HG03060 (cell line): ENCODE data around the gene DNAJC1.
"Not testable (repeated sequence)": the region's sequence is repeated elsewhere in the genome, so short reads cannot be mapped to it uniquely, and the experiment has no call there.

Source experiments
- ATAC-seq: cut with Tn5 transposase; IDR thresholded peaks from one replicate; pipeline ENCODE4 v1.9.1; 2021; ENCODE audit warnings: low read depth, moderate number of reproducible peaks; ENCODE audit not compliant: unreplicated experiment

DNAJC1 gene, protein sequence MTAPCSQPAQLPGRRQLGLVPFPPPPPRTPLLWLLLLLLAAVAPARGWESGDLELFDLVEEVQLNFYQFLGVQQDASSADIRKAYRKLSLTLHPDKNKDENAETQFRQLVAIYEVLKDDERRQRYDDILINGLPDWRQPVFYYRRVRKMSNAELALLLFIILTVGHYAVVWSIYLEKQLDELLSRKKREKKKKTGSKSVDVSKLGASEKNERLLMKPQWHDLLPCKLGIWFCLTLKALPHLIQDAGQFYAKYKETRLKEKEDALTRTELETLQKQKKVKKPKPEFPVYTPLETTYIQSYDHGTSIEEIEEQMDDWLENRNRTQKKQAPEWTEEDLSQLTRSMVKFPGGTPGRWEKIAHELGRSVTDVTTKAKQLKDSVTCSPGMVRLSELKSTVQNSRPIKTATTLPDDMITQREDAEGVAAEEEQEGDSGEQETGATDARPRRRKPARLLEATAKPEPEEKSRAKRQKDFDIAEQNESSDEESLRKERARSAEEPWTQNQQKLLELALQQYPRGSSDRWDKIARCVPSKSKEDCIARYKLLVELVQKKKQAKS

DNA sequence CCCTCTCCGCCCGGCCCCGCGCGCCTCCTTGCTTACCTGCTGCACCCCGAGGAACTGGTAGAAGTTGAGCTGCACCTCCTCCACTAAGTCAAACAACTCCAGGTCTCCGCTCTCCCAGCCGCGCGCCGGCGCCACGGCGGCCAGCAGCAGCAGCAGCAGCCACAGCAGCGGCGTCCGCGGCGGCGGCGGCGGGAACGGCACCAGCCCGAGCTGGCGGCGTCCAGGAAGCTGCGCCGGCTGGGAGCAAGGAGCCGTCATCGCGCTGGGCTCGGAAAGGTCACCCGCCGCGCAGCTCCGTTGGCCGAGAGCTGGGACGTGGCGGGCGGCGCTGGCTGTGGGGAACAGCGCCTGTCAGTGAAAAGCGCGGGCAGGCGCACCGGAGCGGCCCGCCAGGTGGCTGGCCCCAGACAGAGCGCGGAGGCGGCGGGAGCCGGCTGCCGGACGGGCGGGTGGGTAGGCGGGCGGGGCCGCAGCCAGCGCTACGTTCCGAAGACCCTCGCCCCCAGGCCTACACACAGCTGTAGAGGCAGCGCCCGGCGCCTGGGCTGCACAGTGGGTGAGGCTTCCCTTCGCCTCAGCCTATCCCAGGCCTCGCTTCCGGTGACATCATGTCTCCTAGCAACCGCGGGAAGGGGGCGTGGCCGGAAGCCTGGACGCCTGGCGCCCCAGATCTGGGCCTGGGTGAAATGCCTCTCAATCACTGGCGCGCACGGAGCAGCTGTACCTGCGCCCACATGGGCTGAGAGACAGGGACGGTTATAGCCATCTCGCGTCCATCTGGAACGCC lies at the start of gene DNAJC1:
Gene DNAJC1 (minus strand): TSS at position 554 of the 787 bp plus-strand sequence. CDS start 296 bp downstream, at position 258.
- peak; percentile 95 for ATAC-seq

DNA sequence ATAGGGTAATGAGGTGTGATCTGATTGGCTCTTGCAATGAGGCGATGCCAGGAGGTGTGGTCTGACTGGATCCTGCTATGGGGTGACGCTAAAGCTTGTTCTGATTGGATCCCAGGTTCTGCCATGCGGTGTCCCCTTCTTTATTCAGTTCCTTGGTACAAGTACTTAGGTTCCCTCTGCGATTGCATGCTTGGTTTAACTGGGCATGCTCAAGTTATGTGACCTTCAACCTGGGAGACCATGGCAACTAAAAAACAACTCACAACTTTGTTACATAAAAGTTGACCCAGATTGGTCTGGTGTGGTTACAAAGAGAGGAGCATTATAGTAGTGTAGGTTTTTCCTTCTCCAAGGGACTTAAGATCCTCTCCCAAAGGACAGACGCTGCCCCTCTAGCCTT lies 49.5 kb upstream of the DNAJC1 start:
- no peak for ATAC-seq

DNA sequence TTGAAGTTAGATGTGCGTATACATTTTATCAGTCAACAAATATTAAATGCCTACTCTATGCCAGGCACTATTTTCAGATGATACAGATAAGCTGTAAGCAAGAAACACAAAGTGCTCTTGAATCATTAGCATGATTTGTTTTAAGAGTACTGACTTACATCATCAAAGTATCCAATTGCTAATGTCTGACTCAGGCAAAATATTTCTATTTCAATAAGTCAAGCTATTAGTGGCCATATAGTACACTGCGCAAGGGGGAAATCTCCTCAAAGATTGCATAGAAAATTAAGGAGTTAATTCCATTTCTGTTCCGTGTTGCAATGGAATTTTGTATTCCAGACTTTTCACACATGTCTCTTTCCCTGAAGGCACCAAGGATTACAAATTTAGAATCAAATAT lies 46.1 kb upstream of the DNAJC1 start:
- ATAC-seq, result no peak

DNA sequence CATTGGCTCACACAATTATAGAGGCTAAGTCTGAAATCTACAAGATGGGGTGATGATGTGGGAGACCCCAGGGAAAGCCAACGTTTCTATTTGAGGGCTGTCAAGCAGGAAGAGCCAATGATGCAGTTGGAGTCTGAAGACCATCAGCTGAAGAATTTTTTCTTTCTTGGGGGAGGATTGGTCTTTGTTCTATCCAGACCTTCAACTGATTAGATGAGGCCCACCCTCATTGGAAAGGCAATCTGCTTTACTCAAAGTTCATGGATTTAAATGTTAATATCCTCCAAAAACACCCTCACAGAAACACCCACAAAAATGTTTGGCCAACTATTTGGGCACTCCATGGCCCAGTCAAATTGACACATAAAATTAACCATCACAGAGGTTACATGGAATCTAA lies 44.3 kb upstream of the DNAJC1 start:
- ATAC-seq, result no peak

DNA sequence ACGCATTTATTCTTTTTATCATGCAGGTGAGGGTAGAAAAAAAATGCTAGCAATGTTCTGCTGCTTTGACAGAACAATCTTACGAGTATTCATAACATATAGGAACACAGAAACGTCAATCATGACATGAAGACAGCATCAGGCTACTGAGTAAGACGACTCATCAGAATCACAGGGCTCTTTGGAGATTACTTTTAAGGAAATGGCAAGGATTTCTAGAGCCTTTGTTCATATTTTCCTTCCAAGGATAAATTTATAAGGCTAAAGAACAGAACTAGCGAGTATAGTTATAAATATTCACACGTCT lies 39.8 kb upstream of the DNAJC1 start:
- ATAC-seq, result no peak

DNA sequence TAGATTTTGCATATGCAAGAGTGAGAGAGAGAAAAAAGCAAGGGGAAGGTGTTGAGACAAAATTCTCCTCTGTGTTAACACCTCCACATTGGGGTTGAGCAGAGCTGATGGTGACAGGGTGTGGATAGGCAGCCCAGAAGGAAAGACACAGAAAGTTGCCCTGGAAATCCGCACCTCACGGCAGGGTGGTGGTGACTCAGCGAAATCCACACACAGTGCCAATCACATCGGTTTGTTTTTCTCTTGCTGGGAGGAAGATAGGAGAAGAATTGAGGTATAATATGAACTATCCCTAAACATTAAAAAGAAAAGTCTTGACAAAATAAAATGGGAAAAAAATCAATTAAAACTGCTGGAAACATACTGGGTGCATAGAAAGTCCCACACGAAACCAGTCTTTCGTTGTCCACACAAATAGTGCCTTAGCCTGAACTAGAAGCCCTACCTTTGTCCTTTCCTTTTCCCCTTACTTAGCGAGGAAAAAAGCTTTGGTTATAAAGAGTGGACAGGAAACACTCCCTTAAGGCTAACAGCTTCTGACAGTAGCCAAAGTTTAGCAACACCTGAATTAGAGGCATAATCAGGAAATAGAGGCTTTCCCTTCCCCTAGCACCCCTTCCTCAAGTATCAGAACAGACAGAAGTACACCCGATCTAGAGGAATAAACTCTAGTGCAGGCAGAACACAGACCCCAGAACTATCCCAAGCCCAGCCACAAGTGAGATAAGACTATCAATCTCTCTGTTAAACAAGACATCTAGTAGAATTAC lies 39.2 kb upstream of the DNAJC1 start:
- ATAC-seq, result no peak

DNA sequence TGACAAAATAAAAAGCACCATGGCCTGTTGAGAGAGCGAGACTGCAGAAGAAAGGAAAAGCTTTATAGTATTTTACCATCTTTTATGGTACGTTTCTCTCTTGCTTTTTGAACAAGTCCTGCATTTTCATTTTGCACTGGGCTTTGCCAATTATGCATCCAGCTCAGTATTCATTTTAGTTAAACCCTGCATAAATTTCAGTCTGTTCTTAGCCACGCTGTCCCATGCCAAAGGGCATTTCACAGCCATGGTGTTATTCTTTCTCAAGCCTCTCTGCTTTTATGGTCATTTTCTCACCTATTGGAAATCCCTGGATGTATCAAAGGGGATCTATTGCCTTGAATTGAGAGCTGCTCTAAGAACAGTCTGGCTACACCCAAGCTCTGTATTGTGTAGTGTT lies 30.8 kb upstream of the DNAJC1 start:
- no peak for ATAC-seq

DNA sequence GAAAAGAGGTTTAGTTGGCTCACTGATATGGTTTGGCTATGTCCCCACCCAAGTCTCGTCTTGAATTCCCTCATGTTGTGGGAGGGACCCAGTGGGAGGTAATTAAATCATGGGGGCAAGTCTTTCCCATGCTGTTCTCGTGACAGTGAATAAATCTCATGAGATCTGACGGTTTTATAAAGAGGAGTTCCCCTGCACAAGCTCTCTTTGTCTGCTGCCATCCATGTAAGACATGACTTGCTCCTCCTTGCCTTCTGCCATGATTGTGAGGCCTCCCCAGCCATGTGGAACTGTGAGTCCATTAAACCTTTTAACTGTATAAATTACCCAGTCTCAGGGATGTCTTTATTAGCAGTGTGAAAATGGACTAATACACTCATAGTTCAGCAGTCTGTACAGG lies 28.7 kb upstream of the DNAJC1 start:
- ATAC-seq, result not testable (repeated sequence)

DNA sequence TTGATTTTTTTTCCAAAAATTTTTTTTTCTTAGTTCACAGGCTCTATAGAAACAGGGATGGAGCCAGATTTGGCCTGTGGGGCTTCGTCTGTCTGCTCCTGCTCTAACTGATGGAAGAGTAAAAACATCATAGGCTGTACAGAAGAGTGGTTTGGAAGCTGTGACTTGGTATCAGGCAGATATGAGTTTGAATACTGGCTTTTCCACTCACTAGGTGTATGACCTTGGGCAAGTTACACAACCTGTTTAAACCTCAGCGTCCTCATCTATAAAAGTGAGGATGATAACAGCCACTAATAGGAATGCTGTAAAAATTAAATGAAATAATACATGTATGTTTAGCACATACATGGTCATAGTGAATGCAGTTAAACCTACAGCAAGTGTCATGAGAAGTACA lies 26.9 kb upstream of the DNAJC1 start:
- no peak for ATAC-seq

DNA sequence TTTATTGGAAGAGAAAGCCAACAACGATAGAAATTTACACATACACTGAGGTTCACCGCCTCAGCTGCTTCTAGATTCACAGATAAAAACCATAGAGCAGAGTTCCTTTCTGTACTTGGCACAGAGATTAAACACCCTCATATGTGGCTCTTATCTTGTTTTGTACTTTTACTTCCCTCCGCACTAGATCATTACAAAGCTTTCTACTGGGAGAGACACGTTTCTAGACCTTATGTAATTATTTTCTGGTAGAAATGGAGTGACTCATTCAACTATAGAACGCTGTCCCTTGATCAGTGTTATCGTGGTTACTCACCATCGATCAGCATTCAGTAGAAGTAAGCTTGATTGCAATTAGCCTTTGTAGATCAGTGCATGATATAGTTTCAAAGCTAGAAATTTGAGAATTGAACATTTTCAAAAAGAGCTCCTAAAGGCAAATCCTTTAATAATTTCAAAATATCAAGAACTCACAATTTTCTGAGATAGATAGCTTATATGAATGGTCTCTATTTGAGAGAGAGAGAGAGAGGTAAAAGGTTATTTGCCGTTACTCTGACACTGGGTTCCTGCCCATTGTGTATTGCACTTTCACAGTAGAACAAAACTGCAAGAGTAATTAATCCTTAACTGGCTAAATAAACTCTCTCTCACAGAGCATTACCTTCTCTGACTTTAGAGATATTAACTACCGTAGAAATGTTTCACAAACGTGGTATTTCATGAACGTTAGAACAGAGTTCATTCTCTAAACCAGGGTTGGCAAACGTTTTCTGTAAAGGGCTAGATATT lies 26.1 kb upstream of the DNAJC1 start:
- no peak for ATAC-seq

DNA sequence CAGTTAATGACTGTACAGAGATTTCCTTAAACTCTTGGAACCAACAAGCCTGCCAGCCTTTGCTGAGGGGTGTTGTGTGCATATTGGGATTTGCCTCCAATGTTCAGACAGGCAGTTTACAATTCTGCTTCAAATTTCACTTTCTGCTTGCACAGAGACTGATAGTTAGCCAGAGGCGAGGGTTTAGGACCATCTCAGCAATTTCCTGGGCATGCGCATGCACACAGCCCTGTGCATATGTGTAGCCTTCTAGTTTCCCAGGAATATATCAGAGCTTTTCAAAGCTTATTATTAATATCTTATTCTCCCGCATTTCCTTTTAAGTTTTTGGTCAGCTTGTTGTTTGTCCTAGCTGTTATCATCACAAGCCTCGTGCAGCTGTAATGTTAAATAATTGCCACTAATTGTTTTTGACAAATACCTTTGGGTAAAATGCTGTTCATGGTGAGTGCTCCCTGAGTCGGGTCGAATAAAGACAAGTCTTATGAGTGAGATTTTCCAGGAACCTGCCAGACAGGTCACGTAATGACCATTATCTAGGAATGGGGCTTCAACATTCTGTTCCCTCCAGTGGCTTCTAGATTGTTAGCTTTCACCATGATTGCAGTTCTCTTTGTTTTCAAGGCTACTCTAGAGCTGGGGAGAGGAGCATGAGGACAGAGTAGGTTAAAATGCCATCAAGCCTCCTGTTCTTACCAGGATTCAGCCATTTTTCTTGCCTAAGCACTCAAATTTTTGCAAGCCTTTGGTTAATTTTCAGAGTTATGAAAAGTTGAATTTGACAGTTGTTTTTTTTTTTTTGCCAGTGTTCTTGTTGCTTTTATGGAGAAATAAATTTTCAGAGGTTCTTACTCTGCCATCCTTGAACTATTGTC lies 24.1 kb upstream of the DNAJC1 start:
- ATAC-seq, result no peak

DNA sequence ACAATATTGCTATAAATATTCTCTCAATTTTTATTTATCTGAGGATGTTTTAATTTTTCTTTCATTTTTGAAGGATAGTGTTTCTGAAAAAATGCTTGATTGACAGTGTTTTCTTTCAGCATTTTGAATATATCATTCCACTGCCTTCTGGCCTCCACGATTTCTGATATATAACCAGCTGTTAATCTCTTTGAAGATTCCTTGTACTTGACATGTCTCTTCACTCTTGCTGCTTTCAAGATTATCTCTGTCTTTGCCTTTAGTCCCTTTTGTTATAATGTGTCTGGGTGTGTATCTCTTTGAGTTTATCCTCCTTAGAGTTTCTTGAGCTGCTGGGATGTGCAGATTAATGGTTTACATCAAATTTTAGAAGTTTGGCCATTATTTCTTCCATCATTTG lies 22.8 kb upstream of the DNAJC1 start:
- no peak for ATAC-seq

DNA sequence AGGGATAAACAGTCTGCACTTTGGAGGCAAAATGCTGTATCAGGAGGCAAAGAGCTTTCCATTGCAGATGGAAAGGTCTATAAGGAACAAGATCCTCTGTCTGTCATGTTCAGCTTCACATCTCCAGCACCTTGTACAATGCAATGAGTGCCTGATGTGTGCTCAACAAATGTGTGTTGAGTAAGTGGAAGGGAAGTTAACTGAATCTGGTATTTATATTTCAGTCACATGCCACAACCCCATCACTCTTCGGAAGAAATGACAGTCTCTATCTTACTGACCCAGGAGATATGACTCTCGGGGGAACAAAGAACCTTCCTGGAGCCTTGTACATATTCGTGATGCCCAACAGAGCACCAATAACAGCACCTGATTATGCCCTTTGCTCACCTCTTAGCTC lies 20.0 kb upstream of the DNAJC1 start:
- no peak for ATAC-seq

DNA sequence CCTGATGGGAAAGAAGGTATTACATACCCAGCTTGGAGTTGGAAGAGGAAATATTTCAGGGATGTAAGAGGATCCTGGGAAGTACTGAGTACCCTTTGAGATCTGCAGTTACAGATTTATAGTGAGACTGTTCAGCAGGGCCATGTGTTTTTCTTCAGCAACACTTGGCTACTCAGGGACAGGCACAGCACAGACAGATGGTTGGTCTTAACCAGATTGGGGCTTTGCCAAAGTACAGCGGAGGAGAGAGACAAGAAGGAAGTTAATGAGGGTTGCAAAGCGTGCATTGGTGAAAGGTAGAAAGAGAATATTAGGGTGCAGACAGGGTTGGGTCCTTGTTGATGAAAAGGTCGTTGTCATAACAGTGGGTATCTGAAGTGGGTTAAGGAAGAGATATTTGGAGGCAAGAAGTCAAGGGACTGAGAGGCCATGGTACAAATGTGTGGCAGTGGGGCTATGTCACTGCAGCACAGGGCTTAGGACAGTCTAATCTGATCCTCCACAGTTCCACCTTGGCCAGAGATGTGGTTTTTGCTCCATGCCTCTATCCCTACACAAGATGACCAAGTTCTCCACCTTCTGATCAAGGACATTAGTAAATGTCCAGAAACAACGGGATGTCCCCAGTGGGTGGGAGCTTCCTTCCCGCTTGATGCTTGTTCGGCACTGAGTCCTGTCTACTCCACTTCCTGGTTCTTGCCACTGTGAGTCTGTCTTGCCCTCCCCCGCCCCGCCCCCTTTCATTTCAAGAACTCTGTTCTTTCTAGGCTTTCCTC lies 18.9 kb upstream of the DNAJC1 start:
- no peak for ATAC-seq

DNA sequence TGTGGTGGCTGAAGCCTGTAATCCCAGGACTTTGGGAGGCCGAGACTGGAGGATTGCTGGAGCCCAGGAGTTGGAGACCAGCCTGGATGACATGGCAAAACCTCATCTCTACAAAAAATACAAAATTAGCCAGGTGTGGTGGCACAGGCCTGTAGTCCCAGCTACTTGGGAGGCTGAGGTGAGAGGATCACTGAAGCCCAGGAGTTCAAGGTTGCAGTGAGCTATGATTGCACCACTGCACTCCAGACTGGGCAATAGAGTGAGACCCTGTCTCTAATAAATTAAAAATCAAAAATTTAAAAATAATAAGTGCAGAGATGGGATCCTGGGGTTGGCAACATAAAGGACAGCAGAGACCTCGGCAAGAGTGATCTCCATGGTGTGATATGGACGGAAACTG lies 17.6 kb upstream of the DNAJC1 start:
- ATAC-seq, result not testable (repeated sequence)

DNA sequence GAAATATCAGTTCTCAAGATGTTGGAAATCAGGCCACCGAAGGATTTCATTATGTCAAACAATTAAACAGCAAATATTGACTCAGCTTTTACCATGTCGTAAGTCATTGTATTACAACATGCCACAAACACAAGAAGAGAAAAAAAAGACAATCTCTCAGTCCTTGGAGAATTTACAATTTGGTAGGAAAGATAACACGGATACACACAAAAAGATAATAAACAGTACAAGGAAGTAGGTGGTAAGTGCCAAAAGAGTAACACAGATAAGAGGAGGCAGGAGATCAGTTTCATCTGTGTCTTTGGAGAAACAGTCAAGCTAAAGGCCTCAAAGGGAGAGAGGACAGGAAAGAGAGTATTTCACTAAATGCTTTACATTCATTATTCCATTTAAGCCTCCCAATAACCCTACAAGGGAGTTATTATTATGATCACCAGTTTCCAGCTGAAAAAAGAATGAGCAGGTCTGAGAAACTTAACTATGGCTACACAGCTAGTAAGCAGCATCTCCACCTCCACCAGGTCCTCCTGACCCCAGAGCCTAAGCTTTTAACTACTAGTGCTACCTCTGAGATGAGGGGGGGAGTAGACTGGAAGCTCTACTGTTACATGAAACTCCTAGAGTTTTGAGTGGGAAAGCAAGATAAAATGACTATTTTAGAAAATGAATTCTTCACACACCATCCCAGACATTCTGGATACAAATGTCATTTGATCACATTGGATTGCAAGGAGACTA lies 13.9 kb upstream of the DNAJC1 start:
- no peak for ATAC-seq

DNA sequence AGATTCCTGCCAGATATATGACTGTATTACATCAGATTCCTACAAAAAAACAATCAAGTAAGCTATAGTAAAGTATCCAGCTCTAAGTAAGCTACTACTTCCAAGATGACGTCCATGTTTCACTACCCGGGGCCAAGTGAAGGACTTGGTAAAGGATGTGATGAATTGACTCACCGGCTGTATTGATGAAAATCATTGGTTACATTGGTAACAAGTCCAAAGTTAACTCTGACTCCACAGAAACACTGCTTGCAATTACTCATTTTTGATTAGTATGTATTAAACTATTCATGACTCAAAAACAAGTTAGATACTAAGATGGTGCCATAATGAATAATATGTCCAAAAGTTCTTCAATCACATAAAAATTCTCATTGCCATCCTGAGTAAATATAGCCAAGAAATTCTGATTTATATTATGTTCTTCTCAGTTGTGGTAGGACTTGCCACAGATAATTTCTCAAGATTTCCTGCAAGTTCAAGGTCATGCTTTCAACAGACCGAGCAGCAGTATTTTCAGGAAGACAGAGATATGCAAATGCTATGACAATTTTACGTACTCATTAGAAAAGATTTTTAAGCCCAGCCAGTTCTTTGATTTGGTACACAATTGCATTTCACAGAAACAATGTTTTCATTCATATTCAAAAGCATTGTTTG lies 12.6 kb upstream of the DNAJC1 start:
- ATAC-seq, result no peak
